SJCRH30 (cell line): Measurements from ENCODE around the gene DIMT1. TPM values are rescaled to one million over a fixed set of nuclear protein-coding genes. Genes with fewer than 3 reads are reported as not detected.

Source experiments
- DNase-seq, 2 experiments: peaks; one replicate each; pipeline ENCODE4 v3.0.0-alpha.2; 2015 to 2020
- H3K27ac ChIP-seq: fragments of 250-450 bp; sonication (Bioruptor Pico); 2 replicates; pipeline ENCODE4 v1.5.1; 2020; ENCODE audit warnings: mild to moderate bottlenecking, moderate library complexity
- H3K27me3 ChIP-seq: fragments of 250-450 bp; sonication (Bioruptor Pico); 2 replicates; pipeline ENCODE4 v1.5.1; 2020; ENCODE audit warnings: mild to moderate bottlenecking, moderate library complexity
- H3K36me3 ChIP-seq: fragments of 250-450 bp; sonication (Bioruptor Pico); 2 replicates; pipeline ENCODE4 v1.5.1; 2020; ENCODE audit warnings: mild to moderate bottlenecking, moderate library complexity
- H3K4me1 ChIP-seq: fragments of 250-450 bp; sonication (Bioruptor Pico); 2 replicates; pipeline ENCODE4 v1.5.1; 2020; ENCODE audit warnings: mild to moderate bottlenecking, moderate library complexity
- H3K4me3 ChIP-seq: fragments of 250-450 bp; sonication (Bioruptor Pico); 2 replicates; pipeline ENCODE4 v1.5.1; 2020; ENCODE audit warnings: mild to moderate bottlenecking, moderate library complexity
- H3K9me3 ChIP-seq: fragments of 250-450 bp; sonication (Bioruptor Pico); replicated peaks from 2 replicates; pipeline ENCODE4 v1.5.1; 2020; ENCODE audit warnings: mild to moderate bottlenecking, moderate library complexity
- total RNA-seq: library from RNA; depleted of rRNA; stranded (reverse); fragments of >200 nt; shearing (Covaris generic); gene quantifications from 2 replicates; pipeline ENCODE4 v1.2.3, GENCODE V29; 2014; rRNA removed

DIMT1 gene
- 42.0 and 44.3 TPM in 2 replicates for total RNA-seq

- peaks cover 11% of the 10 kb centered on the region for H3K36me3 ChIP-seq
- H3K27ac ChIP-seq = peak within 1 kb of the TSS; percentile 77
- H3K4me3 ChIP-seq = peak within 1 kb of the TSS; percentile 76
- no peaks in the 10 kb centered on the region for H3K9me3 ChIP-seq
- H3K4me1 ChIP-seq = no peaks in the 10 kb centered on the region
- DNase-seq = peak; percentile 96 to 98
- H3K27me3 ChIP-seq = no peaks in the 10 kb centered on the region
Observed at GRCh38 chr5:62403411-62404250, at the start of gene DIMT1. Gene DIMT1 (minus strand): TSS chr5:62403905. CDS start chr5:62403772, 133 bp downstream.

DNA sequence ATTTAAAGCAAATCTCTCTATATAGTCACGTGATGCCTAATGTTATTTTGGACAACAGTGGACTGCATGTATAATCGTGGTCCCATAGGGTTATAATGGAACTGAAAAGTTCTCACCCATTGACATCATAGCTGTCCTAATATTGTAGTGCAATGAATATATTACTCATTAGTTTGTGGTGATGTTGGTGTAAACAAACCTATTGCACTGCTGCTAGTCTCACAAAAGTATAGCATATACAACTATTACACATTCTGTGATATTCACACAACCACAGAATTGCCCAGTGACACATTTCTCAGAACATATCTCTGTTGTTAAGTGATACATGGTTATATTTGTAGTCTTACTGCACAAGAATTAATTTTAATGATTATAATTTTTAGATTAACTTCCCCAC lies 46.6 kb upstream of the DIMT1 start:
- H3K36me3 ChIP-seq = peaks cover 29% of the 10 kb centered on the region
- no peaks in the 10 kb centered on the region for H3K4me1 ChIP-seq
- DNase-seq = no peak
- H3K4me3 ChIP-seq = no peak overlapping the region
- H3K9me3 ChIP-seq = no peaks in the 10 kb centered on the region
- H3K27me3 ChIP-seq = no peaks in the 10 kb centered on the region
- no peak overlapping the region for H3K27ac ChIP-seq

GRCh38 chr5:62448528-62448927 lies 44.8 kb upstream of the DIMT1 start:
- Histone ChIP-seq H3K4me1 (no peaks in the 10 kb centered on the region), H3K9me3 (no peaks in the 10 kb centered on the region), H3K27me3 (no peaks in the 10 kb centered on the region), H3K27ac (no peak overlapping the region), H3K4me3 (no peak overlapping the region), H3K36me3 (peaks cover 25% of the 10 kb centered on the region)
- no peak for DNase-seq

GRCh38 chr5:62432621-62433064 lies 28.9 kb upstream of the DIMT1 start:
- H3K27me3 ChIP-seq = no peaks in the 10 kb centered on the region
- H3K9me3 ChIP-seq = no peaks in the 10 kb centered on the region
- H3K4me1 ChIP-seq = no peaks in the 10 kb centered on the region
- H3K4me3 ChIP-seq = no peak overlapping the region
- DNase-seq = no peak
- 0 out of 2 replicates have a peak, but pooled peaks cover 5% of the 10 kb centered on the region for H3K36me3 ChIP-seq
- H3K27ac ChIP-seq = no peak overlapping the region

DNA sequence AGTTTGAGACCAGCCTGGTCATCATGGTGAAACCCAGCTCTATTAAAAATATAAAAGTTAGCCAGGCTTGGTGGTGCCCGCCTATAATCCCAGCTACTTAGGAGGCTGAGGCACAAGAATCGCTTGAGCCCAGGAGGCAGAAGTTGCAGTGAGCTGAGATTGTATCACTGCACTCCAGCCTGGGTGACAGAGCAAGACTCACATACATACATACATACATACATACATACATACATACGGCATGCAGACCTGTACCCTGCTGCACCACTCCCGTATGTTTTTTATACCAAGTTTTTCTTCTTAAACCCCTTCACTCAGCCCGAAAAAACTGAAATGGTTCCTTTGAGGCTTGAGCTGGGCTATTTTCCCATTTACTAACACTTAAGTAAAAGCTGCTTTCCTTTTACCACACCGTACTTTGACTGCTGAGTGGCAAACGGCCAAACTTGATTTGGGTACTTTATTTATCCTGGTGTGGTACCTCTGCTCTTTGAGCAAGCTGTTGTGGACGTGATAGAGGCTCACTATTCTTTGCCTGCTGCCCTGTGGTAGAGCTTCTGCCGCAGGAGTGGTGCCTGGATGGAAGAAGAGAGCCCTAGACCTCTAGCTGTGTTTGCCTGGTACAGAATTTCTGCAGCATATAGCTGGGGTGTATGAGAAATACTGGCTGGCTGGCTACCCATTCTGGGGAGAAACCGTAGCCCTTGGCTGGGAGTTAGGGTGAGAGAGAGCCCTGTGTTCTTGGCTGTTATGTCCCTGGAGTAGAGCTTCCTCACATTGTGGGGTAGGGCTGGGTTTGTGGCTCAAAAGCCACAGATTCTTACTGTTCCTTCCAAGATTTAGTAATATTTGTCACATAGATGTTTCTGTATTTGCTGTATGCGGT lies 28.3 kb upstream of the DIMT1 start:
- Histone ChIP-seq H3K4me1 (no peaks in the 10 kb centered on the region), H3K36me3 (no peaks in the 10 kb centered on the region), H3K27ac (no peak overlapping the region), H3K27me3 (no peaks in the 10 kb centered on the region), H3K9me3 (no peaks in the 10 kb centered on the region), H3K4me3 (no peak overlapping the region)
- no peak for DNase-seq

GRCh38 chr5:62424763-62425162 lies 21.1 kb upstream of the DIMT1 start:
- Histone ChIP-seq H3K27ac (no peak overlapping the region), H3K4me3 (no peak overlapping the region), H3K9me3 (no peaks in the 10 kb centered on the region), H3K27me3 (no peaks in the 10 kb centered on the region), H3K4me1 (no peaks in the 10 kb centered on the region), H3K36me3 (peaks cover 3% of the 10 kb centered on the region)
- DNase-seq = no peak

- peaks cover 3% of the 10 kb centered on the region for H3K36me3 ChIP-seq
- no peaks in the 10 kb centered on the region for H3K27me3 ChIP-seq
- no peak for DNase-seq
- no peaks in the 10 kb centered on the region for H3K9me3 ChIP-seq
- H3K27ac ChIP-seq = no peak overlapping the region
- no peak overlapping the region for H3K4me3 ChIP-seq
- H3K4me1 ChIP-seq = no peaks in the 10 kb centered on the region
Observed at GRCh38 chr5:62421414-62421813, 17.7 kb upstream of the DIMT1 start.

GRCh38 chr5:62419609-62420008 lies 15.9 kb upstream of the DIMT1 start:
- Histone ChIP-seq H3K27me3 (no peaks in the 10 kb centered on the region), H3K4me3 (no peak overlapping the region)
- no peak for DNase-seq

GRCh38 chr5:62418462-62419076 lies 14.9 kb upstream of the DIMT1 start:
- Histone ChIP-seq H3K9me3 (no peaks in the 10 kb centered on the region), H3K36me3 (peaks cover under 1% of the 10 kb centered on the region), H3K27ac (no peak overlapping the region), H3K27me3 (no peaks in the 10 kb centered on the region), H3K4me1 (no peaks in the 10 kb centered on the region), H3K4me3 (no peak overlapping the region)
- no peak for DNase-seq

More at GRCh38 chr5:62419609-62420008, 15.9 kb upstream of the DIMT1 start:
- H3K9me3 ChIP-seq = no peaks in the 10 kb centered on the region
- no peak overlapping the region for H3K27ac ChIP-seq
- H3K36me3 ChIP-seq = peaks cover 3% of the 10 kb centered on the region
- H3K4me1 ChIP-seq = no peaks in the 10 kb centered on the region

DNA sequence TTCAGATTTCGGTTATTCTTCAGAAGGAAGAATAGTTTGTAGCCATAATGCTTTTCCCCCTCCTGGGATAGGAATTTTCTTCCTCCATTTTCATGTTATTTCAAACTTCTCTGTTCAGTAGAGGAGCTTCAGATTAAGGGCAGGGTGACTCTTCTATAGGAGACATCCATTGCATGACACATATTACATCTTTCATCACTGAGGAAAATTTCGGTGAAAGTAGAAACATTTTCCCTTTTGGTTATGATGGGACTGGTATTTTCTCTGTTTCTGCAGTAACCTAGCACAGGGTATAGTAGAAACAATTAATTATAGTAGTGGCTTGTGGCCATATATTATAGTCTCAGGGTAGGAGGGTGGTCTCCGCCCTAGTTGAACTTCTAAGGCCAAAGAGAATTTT lies 10.0 kb upstream of the DIMT1 start:
- Histone ChIP-seq H3K4me1 (no peaks in the 10 kb centered on the region), H3K9me3 (no peaks in the 10 kb centered on the region), H3K27ac (no peak overlapping the region), H3K27me3 (no peaks in the 10 kb centered on the region), H3K4me3 (peak overlapping the region; percentile 93), H3K36me3 (no peaks in the 10 kb centered on the region; the same call in 1 of the 2 replicates)
- no peak for DNase-seq

DNA sequence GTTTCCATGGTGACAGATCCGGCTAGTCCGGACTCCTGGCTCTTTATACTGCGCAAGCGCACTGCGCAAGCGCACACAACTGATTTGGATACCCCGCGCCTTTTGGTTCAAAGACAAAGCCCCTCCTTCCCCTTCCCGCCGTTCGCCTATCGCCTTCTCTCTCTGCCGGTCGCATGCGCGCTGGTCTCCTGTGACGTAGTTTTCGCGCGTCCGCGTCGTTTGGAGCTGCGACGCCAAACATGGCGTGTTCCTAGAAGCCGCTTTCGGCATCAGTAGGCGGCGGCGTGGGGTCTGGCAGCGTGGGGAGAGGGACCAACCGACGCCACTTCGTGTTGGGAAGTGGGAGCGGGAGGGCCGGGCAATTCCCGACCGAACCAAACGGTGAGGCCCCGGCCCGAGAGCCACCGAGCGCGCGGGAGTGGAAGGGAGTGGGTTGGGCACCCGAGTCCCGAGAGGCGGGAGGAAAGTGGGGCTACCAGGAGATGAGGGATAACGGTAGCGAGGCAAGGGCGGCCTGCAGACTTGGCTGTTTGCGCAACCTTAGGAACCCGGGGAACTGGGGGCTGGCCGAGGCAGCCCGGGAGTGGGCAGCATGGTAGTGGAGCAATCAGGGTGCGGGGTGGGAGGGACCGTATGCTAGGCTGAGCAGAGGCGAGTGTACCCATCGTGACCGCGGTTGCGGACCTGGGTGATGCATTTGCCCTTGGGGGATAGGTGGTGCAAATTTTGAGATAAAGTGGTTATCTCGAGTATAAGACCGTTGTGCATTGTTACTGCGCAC lies 9.0 kb upstream of the DIMT1 start, which contains the start of gene IPO11:
IPO11 (plus strand) TSS at position 215 of the 781 bp plus-strand sequence. CDS start 24,517 bp downstream, outside the sequence.
- Histone ChIP-seq H3K27ac (peak within 1 kb of the TSS; percentile 74), H3K36me3 (no peaks in the 10 kb centered on the region), H3K9me3 (no peaks in the 10 kb centered on the region), H3K4me1 (no peaks in the 10 kb centered on the region), H3K27me3 (no peaks in the 10 kb centered on the region), H3K4me3 (peak within 1 kb of the TSS; percentile 93)
- peak; percentile 98 to 99 for DNase-seq

GRCh38 chr5:62395210-62395950 lies 8.3 kb downstream of the DIMT1 start:
- no peaks in the 10 kb centered on the region for H3K9me3 ChIP-seq
- no peak for DNase-seq
- no peaks in the 10 kb centered on the region for H3K27me3 ChIP-seq
- peaks cover 63% of the 10 kb centered on the region for H3K36me3 ChIP-seq
- no peak overlapping the region for H3K27ac ChIP-seq
- H3K4me1 ChIP-seq = no peaks in the 10 kb centered on the region
- no peak overlapping the region for H3K4me3 ChIP-seq

DNA sequence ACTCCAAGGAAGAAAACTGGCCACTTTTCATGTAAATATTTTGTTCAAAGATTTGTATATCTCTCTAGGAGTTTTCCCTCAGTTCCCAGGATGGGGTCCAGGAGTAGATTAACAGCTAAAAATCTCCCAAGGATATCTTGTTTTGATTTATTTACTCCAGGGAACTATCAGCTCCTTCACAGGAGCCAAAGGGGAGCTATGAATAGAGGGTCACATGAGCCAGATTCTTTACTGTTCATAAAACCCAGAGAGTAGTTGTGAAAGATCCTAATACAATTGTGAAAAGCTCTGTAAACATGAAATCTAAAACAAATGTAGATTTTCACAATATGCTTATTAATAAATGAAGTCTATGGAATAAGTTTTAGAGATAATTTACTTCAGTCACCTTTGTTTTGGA lies 16.9 kb downstream of the DIMT1 start:
- H3K4me1 ChIP-seq = no peaks in the 10 kb centered on the region
- H3K4me3 ChIP-seq = no peak overlapping the region
- peaks cover 78% of the 10 kb centered on the region for H3K36me3 ChIP-seq
- no peak overlapping the region for H3K27ac ChIP-seq
- H3K27me3 ChIP-seq = no peaks in the 10 kb centered on the region
- no peaks in the 10 kb centered on the region for H3K9me3 ChIP-seq
- DNase-seq = no peak
